T-cell (primary cell): ENCODE measurements around the gene MZF1. TPM values are rescaled to one million over a fixed set of nuclear protein-coding genes. Genes with fewer than 3 reads are reported as not detected.

Source experiments
- ATAC-seq, 4 experiments: fragments of 200-7000 bp in 3 of 4; fragments of 150-1000 bp in 1 of 4; cut with Tn5 transposase; replicated peaks in 1 of 4; 1 replicate in 3 of 4; 2 replicates in 1 of 4; pipeline ENCODE4 v1.10.0; 2021; ENCODE audit warnings: moderate library complexity in 3 of 4, mild to moderate bottlenecking in 2 of 4, moderate number of reproducible peaks in 1 of 4
- CTCF ChIA-PET, 2 donors: fragments of 300-600 bp; sonication (Branson Sonifier 250); formaldehyde crosslinking; loops; one replicate each; lab custom pipeline; 2022; ENCODE audit warnings: antibody characterized with exemption in 2 of 2; lab: Charles Lee
- POLR2A ChIA-PET, 2 donors: fragments of 300-600 bp; sonication (Branson Sonifier 250); formaldehyde crosslinking; loops; one replicate each; lab custom pipeline; 2022; ENCODE audit warnings: antibody characterized with exemption in 2 of 2; lab: Charles Lee
- DNase-seq, 35 experiments: peaks; one replicate each; pipeline versions ENCODE4 v3.0.0 to v3.0.0-alpha.2; 2013 to 2023
- H3K27ac ChIP-seq: one replicate; pipeline ENCODE4 v1.5.1; 2013; ENCODE audit warnings: low read length
- H3K27me3 ChIP-seq, 2 experiments: replicated peaks in 1 of 2; 1 replicate in 1 of 2; 2 replicates in 1 of 2; pipeline versions ENCODE4 v1.6.1 to v1.7.0; 2013; ENCODE audit warnings: low read length in 1 of 2, mixed read lengths in 1 of 2; ENCODE audit not compliant: control insufficient read depth in 2 of 2, insufficient read depth in 2 of 2; ENCODE audit errors: extremely low read depth in 1 of 2
- H3K36me3 ChIP-seq, 2 donors: 1 replicate in 1 of 2; 2 replicates in 1 of 2; pipeline versions ENCODE4 v1.6.1 to v1.7.0; 2013; ENCODE audit warnings: low read length in 1 of 2; ENCODE audit not compliant: control insufficient read depth in 2 of 2, insufficient read depth in 1 of 2; ENCODE audit errors: extremely low read depth in 1 of 2
- H3K4me1 ChIP-seq, 2 experiments: 1 replicate in 1 of 2; 2 replicates in 1 of 2; pipeline versions ENCODE4 v1.6.1 to v1.7.0; 2013; ENCODE audit warnings: low read length in 2 of 2, mixed read lengths in 1 of 2; ENCODE audit not compliant: insufficient read depth in 2 of 2, control insufficient read depth in 1 of 2; ENCODE audit errors: extremely low read depth in 1 of 2
- H3K4me3 ChIP-seq, 2 donors: 1 replicate in 1 of 2; 2 replicates in 1 of 2; pipeline versions ENCODE4 v1.5.1 to v1.7.0; 2013; ENCODE audit warnings: mild to moderate bottlenecking in 2 of 2, low read length in 1 of 2, moderate library complexity in 1 of 2; ENCODE audit not compliant: control insufficient read depth in 1 of 2; ENCODE audit errors: extremely low read depth in 1 of 2
- H3K9me3 ChIP-seq: 2 replicates; pipeline ENCODE4 v1.7.0; 2013
- H3K27ac Mint-ChIP-seq, 2 donors: one replicate each; pipeline ENCODE4 v1.8.0; 2020 to 2021; ENCODE audit warnings: mild to moderate bottlenecking in 2 of 2, mixed read lengths in 2 of 2
- H3K27me3 Mint-ChIP-seq, 2 donors: one replicate each; pipeline ENCODE4 v1.8.0; 2021 to 2022; ENCODE audit warnings: mixed read lengths in 2 of 2
- H3K36me3 Mint-ChIP-seq: one replicate; pipeline ENCODE4 v1.8.0; 2021; ENCODE audit warnings: mixed read lengths
- H3K4me1 Mint-ChIP-seq, 3 donors: one replicate each; pipeline ENCODE4 v1.8.0; 2020 to 2022; ENCODE audit warnings: mixed read lengths in 3 of 3, mild to moderate bottlenecking in 1 of 3
- H3K4me3 Mint-ChIP-seq, 3 donors: one replicate each; pipeline ENCODE4 v1.8.0; 2020 to 2022; ENCODE audit warnings: mild to moderate bottlenecking in 3 of 3, mixed read lengths in 3 of 3, moderate library complexity in 3 of 3
- H3K9me3 Mint-ChIP-seq, 3 donors: one replicate each; pipeline ENCODE4 v1.8.0; 2020 to 2022; ENCODE audit warnings: mixed read lengths in 3 of 3
- WGBS: methylation state at CpG from one replicate; pipeline ENCODE4 v1.1.5; 2013; ENCODE audit warnings: missing lambda C conversion rate; ENCODE audit not compliant: insufficient coverage; 5-methylcytosine and 5-hydroxymethylcytosine counted together
- total RNA-seq, 35 experiments: library from RNA in 6 of 35; stranded (reverse) in 6 of 35; fragments of 120-200 nt in 1 of 35; gene quantifications; one replicate each; pipeline versions ENCODE4 v1.2.1 to v1.2.4 and lab custom pipeline; 2013 to 2026

The MZF1 gene
- total RNA-seq, 5 donors from 2014 or later (not counting 1 experiment from before 2014, with no cell fraction given) = 37.0 to 59.3 (median 47.2) TPM

DNA sequence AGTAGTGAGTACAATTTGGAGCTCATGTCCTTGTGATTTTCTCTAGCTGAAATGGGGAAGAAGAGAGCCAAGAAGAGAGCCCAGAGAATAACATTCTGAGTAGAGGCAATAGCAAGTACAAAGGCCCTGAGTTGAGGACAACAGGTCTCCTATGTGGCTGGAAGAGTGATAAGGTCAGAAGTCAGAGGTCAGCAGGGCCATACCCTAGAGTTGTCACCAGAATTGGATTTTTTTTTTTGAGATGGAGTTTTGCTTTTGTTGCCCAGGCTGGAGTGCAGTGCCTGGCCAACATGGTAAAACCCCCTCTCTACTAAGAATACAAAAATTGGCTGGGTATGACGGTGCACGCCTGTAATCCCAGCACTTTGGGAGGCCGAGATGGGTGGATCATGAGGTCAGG is 37.3 kb downstream of the MZF1 start:
- ChIA-PET POLR2A (no interaction called here), CTCF (no interaction called here)
- WGBS = no CpG with 5 or more reads among the region's 3 CpGs

DNA sequence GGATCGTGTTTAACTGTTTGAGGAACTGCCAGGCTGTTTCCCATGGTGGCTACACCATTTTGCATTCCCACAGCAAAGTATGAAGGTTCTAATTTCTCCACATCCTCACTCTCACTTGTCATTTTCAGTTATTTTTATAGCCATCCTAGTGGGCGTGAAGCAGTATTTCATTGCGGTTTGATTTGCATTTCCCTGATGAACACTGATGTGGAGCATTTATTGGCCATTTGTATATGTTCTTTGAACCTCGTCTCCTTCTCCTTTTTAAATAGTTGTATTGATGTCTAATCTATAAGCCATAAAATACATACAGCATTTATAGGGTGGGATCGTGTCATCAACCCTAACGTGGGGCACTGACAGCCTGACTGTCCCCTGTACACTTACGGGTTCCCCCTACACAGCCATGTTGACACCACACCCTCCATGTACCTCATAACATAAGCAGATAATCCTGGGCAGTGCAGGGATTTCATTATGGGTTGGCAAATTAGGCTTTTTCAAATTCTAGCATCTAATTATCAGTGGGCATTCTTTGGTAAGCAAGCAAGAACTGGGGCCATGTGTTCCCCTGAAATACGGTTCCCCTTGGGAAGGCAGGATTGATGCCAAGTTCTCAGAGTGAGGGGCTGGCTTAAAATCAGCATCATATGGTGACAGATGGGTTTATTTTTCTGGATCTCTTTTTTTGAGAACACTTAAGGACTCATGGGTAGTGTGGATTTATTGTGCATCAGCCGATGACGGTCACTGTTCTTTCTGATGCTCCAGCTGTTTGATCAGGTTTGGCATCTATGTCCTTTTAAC is 41.9 kb downstream of the MZF1 start:
- ATAC-seq (no peak), DNase-seq (no peak)
- ChIA-PET CTCF (no interaction called here), POLR2A (no interaction called here)
- Histone ChIP-seq H3K9me3 (no peaks in the 10 kb centered on the region), H3K27me3 (peaks cover 0 to 12% of the 10 kb centered on the region in 2 experiments), H3K4me1 (no peaks in the 10 kb centered on the region), H3K36me3 (no peaks in the 10 kb centered on the region), H3K27ac (no peak overlapping the region), H3K4me3 (no peak overlapping the region)
- Mint-ChIP-seq H3K27me3 (peaks cover 0 to 3% of the 10 kb centered on the region in 2 donors), H3K4me3 (no peak overlapping the region), H3K36me3 (no peaks in the 10 kb centered on the region), H3K27ac (no peak overlapping the region), H3K4me1 (no peaks in the 10 kb centered on the region), H3K9me3 (no peaks in the 10 kb centered on the region)
- WGBS = 87% methylated on average over 6 of the region's 10 CpGs

More for the DNA sequence above, 37.3 kb downstream of the MZF1 start:
- H3K27ac Mint-ChIP-seq = no peak overlapping the region
- no peaks in the 10 kb centered on the region for H3K36me3 Mint-ChIP-seq
- peaks cover 6 to 12% (median 9%) of the 10 kb centered on the region in 3 donors for H3K4me1 Mint-ChIP-seq
- H3K4me3 ChIP-seq = no peak overlapping the region
- no peaks in the 10 kb centered on the region for H3K36me3 ChIP-seq
- H3K4me1 ChIP-seq = peaks cover 3 to 16% of the 10 kb centered on the region in 2 experiments
- no peaks in the 10 kb centered on the region for H3K9me3 ChIP-seq
- DNase-seq (no peak), ATAC-seq (no peak)
- H3K4me3 Mint-ChIP-seq = no peak overlapping the region
- H3K27ac ChIP-seq = no peak overlapping the region
- H3K27me3 ChIP-seq = peaks cover 0 to 47% of the 10 kb centered on the region in 2 experiments
- H3K9me3 Mint-ChIP-seq = no peaks in the 10 kb centered on the region
- peaks cover 0 to 7% of the 10 kb centered on the region in 2 donors for H3K27me3 Mint-ChIP-seq

DNA sequence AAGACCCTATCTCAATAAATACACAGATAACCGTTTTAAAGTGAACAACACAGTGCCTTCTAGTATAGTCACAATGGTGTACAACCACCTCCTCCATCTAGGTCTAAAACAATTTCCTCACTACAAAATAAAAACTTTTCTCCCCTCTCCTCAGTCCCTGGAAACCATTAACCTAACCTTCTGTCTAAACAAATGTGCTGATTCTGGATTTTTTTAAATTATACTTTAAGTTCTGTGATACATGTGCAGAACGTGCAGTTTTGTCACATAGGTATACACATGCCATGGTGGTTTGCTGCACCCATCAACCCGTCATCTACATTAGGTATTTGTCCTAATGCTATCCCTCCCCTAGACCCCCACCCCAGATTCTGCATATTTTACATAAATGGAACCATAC is 43.7 kb downstream of the MZF1 start:
- CTCF ChIA-PET = no interaction called here
- Mint-ChIP-seq H3K4me3 (no peak overlapping the region), H3K9me3 (no peaks in the 10 kb centered on the region), H3K36me3 (no peaks in the 10 kb centered on the region), H3K27ac (no peak overlapping the region), H3K27me3 (peaks cover 0 to 3% of the 10 kb centered on the region in 2 donors), H3K4me1 (no peaks in the 10 kb centered on the region)
- 88% methylated on average over 1 of the region's 3 CpGs for WGBS
- Histone ChIP-seq H3K9me3 (no peaks in the 10 kb centered on the region), H3K27me3 (peaks cover 0 to 6% of the 10 kb centered on the region in 2 experiments), H3K27ac (no peak overlapping the region), H3K4me1 (no peaks in the 10 kb centered on the region), H3K4me3 (no peak overlapping the region), H3K36me3 (no peaks in the 10 kb centered on the region)
- DNase-seq (no peak), ATAC-seq (no peak)
- POLR2A ChIA-PET = no interaction called here

DNA sequence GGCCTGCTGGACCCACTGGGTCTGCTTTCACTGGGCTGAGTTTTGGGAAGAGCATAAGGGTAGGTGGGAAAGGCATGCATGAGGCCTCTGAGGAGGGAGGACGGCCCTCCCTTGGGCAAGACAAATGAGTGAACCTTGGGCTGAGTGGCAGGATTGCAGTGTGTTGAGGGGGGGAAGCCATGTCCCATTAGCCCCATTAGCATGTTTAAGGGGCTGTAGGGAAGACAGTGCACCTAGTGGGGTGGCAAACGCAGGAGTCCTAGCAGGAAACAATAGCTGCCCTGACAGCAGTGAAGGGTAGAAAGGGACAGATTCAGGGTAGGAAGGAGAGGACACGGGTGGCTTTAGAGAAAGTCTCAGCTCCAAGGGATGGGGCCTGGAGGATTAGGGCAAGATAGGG is 50.4 kb downstream of the MZF1 start:
- ATAC-seq = no peak
- no peak overlapping the region for H3K27ac ChIP-seq
- POLR2A ChIA-PET = no interaction called here
- H3K4me1 Mint-ChIP-seq = peaks cover 23 to 30% (median 28%) of the 10 kb centered on the region in 3 donors
- H3K9me3 ChIP-seq = no peaks in the 10 kb centered on the region
- H3K36me3 ChIP-seq = no peaks in the 10 kb centered on the region
- 96% methylated on average over 2 of the region's 3 CpGs for WGBS
- peaks cover 11 to 28% of the 10 kb centered on the region in 2 experiments for H3K4me1 ChIP-seq
- H3K36me3 Mint-ChIP-seq = no peaks in the 10 kb centered on the region
- DNase-seq = no peak
- no peak overlapping the region for H3K4me3 Mint-ChIP-seq
- peaks cover 0 to 4% (median 0%) of the 10 kb centered on the region in 3 donors for H3K9me3 Mint-ChIP-seq
- CTCF ChIA-PET = no interaction called here
- no peaks in the 10 kb centered on the region for H3K27me3 Mint-ChIP-seq
- no peak overlapping the region for H3K4me3 ChIP-seq
- H3K27me3 ChIP-seq = no peaks in the 10 kb centered on the region
- H3K27ac Mint-ChIP-seq = no peak overlapping the region

DNA sequence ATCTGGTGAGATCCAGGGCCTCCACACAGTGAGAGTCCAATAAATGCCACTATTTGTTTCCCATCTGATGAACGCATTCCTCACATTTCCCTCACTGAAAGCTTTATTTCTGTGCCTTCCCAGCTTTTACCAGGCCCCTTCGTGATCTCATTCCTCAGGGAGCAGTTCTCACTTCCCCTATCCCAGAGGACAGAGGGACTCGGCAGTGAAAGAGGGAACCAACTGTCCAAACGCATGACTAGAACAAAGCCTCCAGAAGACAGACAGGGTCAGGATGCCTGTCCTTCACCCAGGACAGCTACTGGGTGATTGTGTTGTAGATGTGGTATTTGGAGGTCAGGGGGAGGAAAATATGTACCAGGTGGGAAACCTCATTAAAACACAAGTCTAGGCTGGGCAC is 51.5 kb downstream of the MZF1 start:
- CTCF ChIA-PET = interaction anchor here (0.6 to 2.7 kb wide), 5 partner anchors 22 to 633 kb away, joined by 3 to 13 read pairs (median 4); partner anchors contain the start of genes TRIM28 (in 1 of the 2) and ZNF814 (in 1 of the 2)
- no peaks in the 10 kb centered on the region for H3K27me3 ChIP-seq
- WGBS = 93% methylated on average over 2 of the region's 4 CpGs
- POLR2A ChIA-PET = interaction anchor here in 1 of 2 donors (0.6 kb wide), 1 partner anchor 53 kb away, joined by 6 read pairs; no protein-coding TSS in a partner anchor
- no peaks in the 10 kb centered on the region for H3K36me3 Mint-ChIP-seq
- H3K9me3 Mint-ChIP-seq = peaks cover 0 to 4% (median 0%) of the 10 kb centered on the region in 3 donors
- H3K27me3 Mint-ChIP-seq = no peaks in the 10 kb centered on the region
- H3K27ac ChIP-seq = no peak overlapping the region
- H3K4me1 Mint-ChIP-seq = peaks cover 23 to 35% (median 32%) of the 10 kb centered on the region in 3 donors
- H3K9me3 ChIP-seq = no peaks in the 10 kb centered on the region
- no peak overlapping the region for H3K4me3 ChIP-seq
- no peak overlapping the region for H3K27ac Mint-ChIP-seq
- peaks cover 11 to 33% of the 10 kb centered on the region in 2 experiments for H3K4me1 ChIP-seq
- peaks cover 0 to 6% of the 10 kb centered on the region in 2 donors for H3K36me3 ChIP-seq
- DNase-seq (no peak), ATAC-seq (no peak)
- H3K4me3 Mint-ChIP-seq = no peak overlapping the region

DNA sequence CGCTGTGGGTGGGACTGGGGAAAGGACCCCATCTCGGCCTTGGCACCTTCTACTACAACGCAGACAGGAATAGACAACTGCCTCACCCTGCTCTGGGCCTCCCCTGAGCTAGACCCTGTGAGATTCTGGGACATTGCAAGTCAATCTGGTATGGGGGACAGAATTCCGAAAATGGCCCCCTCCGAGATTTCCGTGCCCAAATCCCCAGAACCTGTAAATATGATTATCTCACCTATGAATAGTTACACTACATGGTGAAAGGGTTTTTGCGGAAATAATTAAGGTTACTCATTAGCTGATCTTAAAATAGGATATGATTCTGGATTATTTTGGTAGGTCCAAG is 52.9 kb downstream of the MZF1 start:
- Histone ChIP-seq H3K27me3 (no peaks in the 10 kb centered on the region), H3K27ac (peak overlapping the region; percentile 92), H3K36me3 (peaks cover 0 to 16% of the 10 kb centered on the region in 2 donors), H3K4me3 (peak overlapping the region; percentile 2 to 88), H3K4me1 (peaks cover 11 to 41% of the 10 kb centered on the region in 2 experiments), H3K9me3 (no peaks in the 10 kb centered on the region)
- DNase-seq (no peak), ATAC-seq (no peak)
- H3K36me3 Mint-ChIP-seq = peaks cover 8% of the 10 kb centered on the region
- ChIA-PET POLR2A (interaction anchor here in 1 of 2 donors (0.6 to 1.2 kb wide), 2 partner anchors 24 to 55 kb away, joined by 3 to 4 read pairs; partner anchors contain the start of gene TRIM28), CTCF (interaction anchor here (1.0 to 2.7 kb wide), 10 partner anchors 20 to 158 kb away, joined by 3 to 13 read pairs (median 4); partner anchors contain the start of genes CHMP2A (in 1 of the 2), TRIM28 (in 1 of the 2) and ZNF497 (in 1 of the 2))
- no peaks in the 10 kb centered on the region for H3K27me3 Mint-ChIP-seq
- peak overlapping the region; percentile 97 to 98 for H3K27ac Mint-ChIP-seq
- peaks cover 0 to 4% (median 0%) of the 10 kb centered on the region in 3 donors for H3K9me3 Mint-ChIP-seq
- H3K4me3 Mint-ChIP-seq = peak overlapping the region; percentile 93 to 94 (median 94)
- WGBS = 80% methylated on average over 1 of the region's 7 CpGs
- H3K4me1 Mint-ChIP-seq = peaks cover 31 to 44% (median 41%) of the 10 kb centered on the region in 3 donors
